C4-2B (cell line): ENCODE data around the gene ALPL.
"Not testable (repeated sequence)": the region's sequence is repeated elsewhere in the genome, so short reads cannot be mapped to it uniquely, and the experiment has no call there.

Source experiments
- CTCF ChIP-seq: fragments of 450-650 bp; conservative IDR thresholded peaks from 2 replicates; pipeline ENCODE4 v1.5.1; 2017; ENCODE audit warnings: mild to moderate bottlenecking
- ZFX ChIP-seq: fragments of 450-650 bp; IDR thresholded peaks from 2 replicates; pipeline ENCODE4 v1.6.1; 2017

DNA sequence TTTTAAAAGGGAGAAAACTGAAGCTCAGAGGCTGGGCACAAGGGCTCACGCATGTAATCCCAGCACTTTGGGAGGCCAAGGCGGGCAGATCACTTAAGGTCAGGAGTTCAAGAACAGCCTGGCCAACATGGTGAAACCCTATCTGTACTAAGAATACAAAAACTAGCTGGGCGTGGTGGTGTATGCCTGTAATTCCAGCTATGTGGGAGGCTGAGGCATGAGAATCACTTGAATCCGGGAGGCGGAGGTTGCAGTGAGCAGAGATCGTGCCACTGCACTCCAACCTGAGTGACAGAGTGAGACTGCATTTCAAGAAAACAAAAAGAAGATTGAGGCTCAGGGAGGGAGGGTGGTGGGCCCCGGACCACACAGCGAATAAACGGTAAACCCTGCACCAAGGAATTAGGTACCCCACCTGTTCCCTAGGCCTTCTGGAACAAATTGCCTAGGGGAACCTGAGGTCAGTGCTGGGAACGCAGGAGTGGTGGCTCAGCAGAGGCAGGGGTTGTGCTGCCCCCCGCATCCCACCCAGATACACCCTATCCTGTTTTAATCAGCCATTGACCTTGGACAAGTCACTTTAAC is 10.4 kb downstream of the ALPL start:
- not testable (repeated sequence) for TF ChIP-seq CTCF, ZFX
